Testis (tissue), 2 donors: ENCODE measurements around the gene LMCD1.

Experiments used
- POLR2A ChIP-seq: fragments of 450-650 bp; IDR thresholded peaks from one replicate; pipeline ENCODE4 v1.6.1; 2017; ENCODE audit warnings: antibody characterized with exemption, mild to moderate bottlenecking, moderate library complexity
- TF ChIP-seq, protein P1 (sequence below), 3 experiments: fragments of 450-650 bp in 2 of 3; fragments of 200-600 bp in 1 of 3; sonication (generic) in 1 of 3; IDR thresholded peaks; one replicate each; pipeline ENCODE4 v1.5.1; 2016 to 2019; ENCODE audit warnings: antibody characterized with exemption in 3 of 3, mild to moderate bottlenecking in 2 of 3, moderate library complexity in 1 of 3

- TF ChIP-seq, protein P1, sequence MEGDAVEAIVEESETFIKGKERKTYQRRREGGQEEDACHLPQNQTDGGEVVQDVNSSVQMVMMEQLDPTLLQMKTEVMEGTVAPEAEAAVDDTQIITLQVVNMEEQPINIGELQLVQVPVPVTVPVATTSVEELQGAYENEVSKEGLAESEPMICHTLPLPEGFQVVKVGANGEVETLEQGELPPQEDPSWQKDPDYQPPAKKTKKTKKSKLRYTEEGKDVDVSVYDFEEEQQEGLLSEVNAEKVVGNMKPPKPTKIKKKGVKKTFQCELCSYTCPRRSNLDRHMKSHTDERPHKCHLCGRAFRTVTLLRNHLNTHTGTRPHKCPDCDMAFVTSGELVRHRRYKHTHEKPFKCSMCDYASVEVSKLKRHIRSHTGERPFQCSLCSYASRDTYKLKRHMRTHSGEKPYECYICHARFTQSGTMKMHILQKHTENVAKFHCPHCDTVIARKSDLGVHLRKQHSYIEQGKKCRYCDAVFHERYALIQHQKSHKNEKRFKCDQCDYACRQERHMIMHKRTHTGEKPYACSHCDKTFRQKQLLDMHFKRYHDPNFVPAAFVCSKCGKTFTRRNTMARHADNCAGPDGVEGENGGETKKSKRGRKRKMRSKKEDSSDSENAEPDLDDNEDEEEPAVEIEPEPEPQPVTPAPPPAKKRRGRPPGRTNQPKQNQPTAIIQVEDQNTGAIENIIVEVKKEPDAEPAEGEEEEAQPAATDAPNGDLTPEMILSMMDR (IDR thresholded peaks at IDR 0.05), result no peak
- TF ChIP-seq POLR2A, result no peak
Observed at GRCh38 chr3:8563597-8563996, 62.0 kb downstream of the LMCD1 start.
